SKM-1 treated with dmso at 0.1 percent for 144 hours (cell line): ENCODE measurements around the gene MINK1.
A peak's percentile ranks its signal among the peaks of the same experiment; 100 is the strongest.
"Not testable (repeated sequence)": the region's sequence is repeated elsewhere in the genome, so short reads cannot be mapped to it uniquely, and the experiment has no call there.

Experiments used
- DNase-seq: peaks from one replicate; lab custom pipeline; 2025; ENCODE audit not compliant: unreplicated experiment; lab: John Stamatoyannopoulos, UW

Gene MINK1

DNA sequence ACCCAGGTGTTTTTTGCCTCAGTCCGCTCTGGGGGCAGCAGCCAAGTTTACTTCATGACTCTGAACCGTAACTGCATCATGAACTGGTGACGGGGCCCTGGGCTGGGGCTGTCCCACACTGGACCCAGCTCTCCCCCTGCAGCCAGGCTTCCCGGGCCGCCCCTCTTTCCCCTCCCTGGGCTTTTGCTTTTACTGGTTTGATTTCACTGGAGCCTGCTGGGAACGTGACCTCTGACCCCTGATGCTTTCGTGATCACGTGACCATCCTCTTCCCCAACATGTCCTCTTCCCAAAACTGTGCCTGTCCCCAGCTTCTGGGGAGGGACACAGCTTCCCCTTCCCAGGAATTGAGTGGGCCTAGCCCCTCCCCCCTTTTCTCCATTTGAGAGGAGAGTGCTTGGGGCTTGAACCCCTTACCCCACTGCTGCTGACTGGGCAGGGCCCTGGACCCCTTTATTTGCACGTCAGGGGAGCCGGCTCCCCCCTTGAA lies 64.1 kb downstream of the MINK1 start:
- no peak for DNase-seq

DNA sequence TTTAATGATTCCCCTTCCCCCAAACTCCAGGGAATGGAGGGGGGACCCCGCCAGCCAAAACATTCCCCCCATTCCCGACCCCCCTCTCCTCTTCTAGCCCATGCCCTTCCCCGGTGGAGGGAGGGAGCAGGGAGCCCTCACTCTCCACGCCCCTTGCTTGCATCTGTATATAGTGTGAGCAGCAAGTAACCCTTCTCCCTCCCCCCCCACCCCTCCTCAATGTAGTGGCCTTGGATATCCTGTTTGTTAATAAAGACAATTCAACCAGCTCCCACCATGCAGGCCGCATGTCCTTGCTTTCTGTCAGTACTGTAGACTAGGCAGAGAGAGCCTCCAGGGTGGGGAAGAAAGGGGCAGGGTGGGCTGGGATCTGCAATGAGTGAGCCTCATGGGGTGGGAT lies 64.6 kb downstream of the MINK1 start:
- DNase-seq: no peak

GRCh38 chr17:4898351-4898750 lies 65.2 kb downstream of the MINK1 start:
- no peak for DNase-seq

DNA sequence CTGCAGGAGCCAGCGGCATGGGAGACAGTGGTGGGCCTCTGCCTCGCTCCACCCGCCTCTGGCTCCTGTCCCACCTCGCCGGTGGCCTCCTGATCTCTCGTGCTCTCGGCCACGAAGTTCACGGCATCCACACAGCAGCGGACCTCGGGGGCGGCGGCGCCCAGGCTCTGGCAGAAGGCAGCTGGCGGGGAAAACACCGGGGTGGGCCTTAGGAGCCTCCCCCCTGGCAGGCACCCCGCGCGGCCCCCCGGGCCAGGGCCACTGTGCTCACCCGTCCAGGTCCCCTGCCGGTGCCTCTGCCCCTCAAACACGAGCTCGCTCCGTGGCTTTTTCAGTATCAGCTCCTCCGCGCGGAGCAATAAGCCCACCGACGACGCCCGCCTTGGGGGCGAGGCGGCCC lies 65.8 kb downstream of the MINK1 start:
- no peak for DNase-seq

- DNase-seq: no peak
Observed at GRCh38 chr17:4899341-4900230, 66.4 kb downstream of the MINK1 start, which contains the start of gene C17orf107. TSS of gene C17orf107 (plus strand) at chr17:4899536. CDS start at chr17:4899763, 227 bp downstream.

- no peak for DNase-seq
Observed at GRCh38 chr17:4900231-4901107, 67.3 kb downstream of the MINK1 start.

GRCh38 chr17:4901108-4901647 lies 68.0 kb downstream of the MINK1 start:
- no peak for DNase-seq

GRCh38 chr17:4901648-4902344 lies 68.7 kb downstream of the MINK1 start:
- DNase-seq: no peak

GRCh38 chr17:4902540-4902939 lies 69.4 kb downstream of the MINK1 start:
- DNase-seq: no peak

- peak; percentile 26 for DNase-seq
Observed at GRCh38 chr17:4903051-4903818, 70.1 kb downstream of the MINK1 start, which contains the start of gene CHRNE. TSS of gene CHRNE (minus strand) at chr17:4903098. CDS start at chr17:4903063, 35 bp downstream.

GRCh38 chr17:4906642-4907041 lies 73.5 kb downstream of the MINK1 start:
- not testable (repeated sequence) for DNase-seq

DNA sequence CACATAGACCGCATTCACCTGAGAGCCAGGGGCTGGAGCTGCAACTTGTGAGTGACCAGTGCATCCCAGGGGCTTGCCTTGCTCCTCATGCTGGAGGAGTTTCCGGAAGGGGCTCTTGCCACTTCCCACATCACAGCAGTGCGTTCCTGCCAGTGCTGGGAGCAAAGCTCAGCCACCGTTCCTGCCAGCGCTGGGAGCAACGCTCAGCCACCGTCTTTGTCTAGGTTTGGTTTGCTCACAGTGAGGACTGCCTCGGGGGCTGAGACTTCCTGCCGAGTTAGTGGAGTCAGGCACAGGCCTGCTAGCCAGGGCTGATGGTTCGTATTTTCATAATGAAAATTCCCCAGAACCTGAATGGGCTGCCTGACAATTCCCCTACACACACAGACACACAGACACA lies 75.2 kb downstream of the MINK1 start:
- DNase-seq: no peak

DNA sequence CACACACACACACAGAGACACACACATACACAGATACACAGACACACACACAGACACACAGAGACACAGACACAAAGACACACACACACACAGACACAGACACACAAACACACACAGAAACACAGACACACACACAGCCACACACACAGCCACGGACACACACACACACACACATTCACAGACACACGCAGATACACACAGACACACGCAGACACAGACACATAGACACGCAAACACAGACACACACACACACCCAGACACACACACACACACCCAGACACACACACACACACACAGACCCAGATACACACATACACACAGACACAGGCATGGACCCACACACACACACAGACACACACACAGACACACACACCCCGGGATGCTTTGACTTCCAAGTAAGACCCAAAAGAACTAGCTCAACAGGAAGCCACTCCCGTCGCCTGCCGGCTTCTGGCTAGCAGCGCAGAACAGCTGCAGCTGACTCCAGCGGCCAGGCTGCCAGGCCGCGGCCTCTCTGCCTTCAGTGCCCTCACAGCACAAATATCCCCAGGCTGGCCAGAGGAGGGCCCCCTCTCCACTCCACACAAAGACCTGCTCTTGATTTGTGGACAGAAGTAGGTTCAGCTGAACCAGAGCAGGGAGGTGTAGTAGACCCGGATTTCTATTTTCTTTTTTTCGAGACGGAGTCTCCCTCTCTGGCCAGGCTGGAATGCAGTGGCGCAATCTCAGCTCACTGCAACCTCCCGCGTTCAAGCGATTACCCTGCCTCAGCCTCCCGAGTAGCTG lies 75.8 kb downstream of the MINK1 start:
- peak; percentile 65 for DNase-seq

GRCh38 chr17:4913994-4914393 lies 80.9 kb downstream of the MINK1 start:
- no peak for DNase-seq

GRCh38 chr17:4914551-4914950 lies 81.4 kb downstream of the MINK1 start:
- not testable (repeated sequence) for DNase-seq

- no peak for DNase-seq
Observed at GRCh38 chr17:4919511-4920047, 86.4 kb downstream of the MINK1 start.

- DNase-seq: peak; percentile 1
Observed at GRCh38 chr17:4920351-4921048, 87.4 kb downstream of the MINK1 start.

DNA sequence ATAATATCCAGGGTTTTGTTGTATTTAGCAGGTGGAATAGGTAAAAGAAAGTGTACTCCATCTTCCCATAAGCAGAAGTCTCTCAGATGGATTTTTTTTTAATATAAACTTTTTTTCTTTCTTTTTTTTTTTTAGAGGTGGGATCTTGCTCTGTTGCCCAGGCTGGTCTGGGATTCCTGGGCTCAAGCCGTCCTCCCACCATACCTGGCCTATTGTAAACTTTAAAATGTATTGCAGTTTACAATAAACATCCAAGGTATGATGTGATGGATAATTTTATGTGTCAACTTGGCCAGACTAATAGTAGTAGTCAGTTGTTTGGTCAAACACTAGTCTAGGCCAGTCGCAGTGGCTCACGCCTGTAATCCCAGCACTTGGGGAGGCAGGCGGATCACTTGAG lies 88.2 kb downstream of the MINK1 start:
- DNase-seq: no peak
